ENCODE measurements around the gene PEX5.

- TF ChIP-seq CTCF (conservative IDR thresholded peaks at IDR 0.05; ENCODE audit: low read depth in 2 of 2) (peak; percentile 96 to 97), ETS1 (IDR thresholded peaks at IDR 0.05) (no peak), POLR2AphosphoS5 (IDR thresholded peaks at IDR 0.05; ENCODE audit: low read depth) (no peak), EZH2phosphoT487 (IDR thresholded peaks at IDR 0.05; ENCODE audit: unreplicated experiment) (no peak), EZH2 (IDR thresholded peaks at IDR 0.05; ENCODE audit: low read depth, unreplicated experiment) (no peak), JUNB (IDR thresholded peaks at IDR 0.05; ENCODE audit: unreplicated experiment) (no peak), CREB1 (CRISPR knock-in tag; IDR thresholded peaks at IDR 0.05; ENCODE audit: low read depth) (no peak), ZNF331 (CRISPR knock-in tag; IDR thresholded peaks at IDR 0.05; ENCODE audit: low read depth) (no peak), STAT1 (IDR thresholded peaks at IDR 0.05; ENCODE audit: unreplicated experiment) (no peak), NANOG (IDR thresholded peaks at IDR 0.05; ENCODE audit: borderline replicate concordance) (no peak), ZNF114 (CRISPR knock-in tag; IDR thresholded peaks at IDR 0.05) (no peak)
- TF ChIP-seq, protein P1, sequence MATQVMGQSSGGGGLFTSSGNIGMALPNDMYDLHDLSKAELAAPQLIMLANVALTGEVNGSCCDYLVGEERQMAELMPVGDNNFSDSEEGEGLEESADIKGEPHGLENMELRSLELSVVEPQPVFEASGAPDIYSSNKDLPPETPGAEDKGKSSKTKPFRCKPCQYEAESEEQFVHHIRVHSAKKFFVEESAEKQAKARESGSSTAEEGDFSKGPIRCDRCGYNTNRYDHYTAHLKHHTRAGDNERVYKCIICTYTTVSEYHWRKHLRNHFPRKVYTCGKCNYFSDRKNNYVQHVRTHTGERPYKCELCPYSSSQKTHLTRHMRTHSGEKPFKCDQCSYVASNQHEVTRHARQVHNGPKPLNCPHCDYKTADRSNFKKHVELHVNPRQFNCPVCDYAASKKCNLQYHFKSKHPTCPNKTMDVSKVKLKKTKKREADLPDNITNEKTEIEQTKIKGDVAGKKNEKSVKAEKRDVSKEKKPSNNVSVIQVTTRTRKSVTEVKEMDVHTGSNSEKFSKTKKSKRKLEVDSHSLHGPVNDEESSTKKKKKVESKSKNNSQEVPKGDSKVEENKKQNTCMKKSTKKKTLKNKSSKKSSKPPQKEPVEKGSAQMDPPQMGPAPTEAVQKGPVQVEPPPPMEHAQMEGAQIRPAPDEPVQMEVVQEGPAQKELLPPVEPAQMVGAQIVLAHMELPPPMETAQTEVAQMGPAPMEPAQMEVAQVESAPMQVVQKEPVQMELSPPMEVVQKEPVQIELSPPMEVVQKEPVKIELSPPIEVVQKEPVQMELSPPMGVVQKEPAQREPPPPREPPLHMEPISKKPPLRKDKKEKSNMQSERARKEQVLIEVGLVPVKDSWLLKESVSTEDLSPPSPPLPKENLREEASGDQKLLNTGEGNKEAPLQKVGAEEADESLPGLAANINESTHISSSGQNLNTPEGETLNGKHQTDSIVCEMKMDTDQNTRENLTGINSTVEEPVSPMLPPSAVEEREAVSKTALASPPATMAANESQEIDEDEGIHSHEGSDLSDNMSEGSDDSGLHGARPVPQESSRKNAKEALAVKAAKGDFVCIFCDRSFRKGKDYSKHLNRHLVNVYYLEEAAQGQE (IDR thresholded peaks at IDR 0.05; ENCODE audit: unreplicated experiment) = no peak
- TF ChIP-seq, protein P2, sequence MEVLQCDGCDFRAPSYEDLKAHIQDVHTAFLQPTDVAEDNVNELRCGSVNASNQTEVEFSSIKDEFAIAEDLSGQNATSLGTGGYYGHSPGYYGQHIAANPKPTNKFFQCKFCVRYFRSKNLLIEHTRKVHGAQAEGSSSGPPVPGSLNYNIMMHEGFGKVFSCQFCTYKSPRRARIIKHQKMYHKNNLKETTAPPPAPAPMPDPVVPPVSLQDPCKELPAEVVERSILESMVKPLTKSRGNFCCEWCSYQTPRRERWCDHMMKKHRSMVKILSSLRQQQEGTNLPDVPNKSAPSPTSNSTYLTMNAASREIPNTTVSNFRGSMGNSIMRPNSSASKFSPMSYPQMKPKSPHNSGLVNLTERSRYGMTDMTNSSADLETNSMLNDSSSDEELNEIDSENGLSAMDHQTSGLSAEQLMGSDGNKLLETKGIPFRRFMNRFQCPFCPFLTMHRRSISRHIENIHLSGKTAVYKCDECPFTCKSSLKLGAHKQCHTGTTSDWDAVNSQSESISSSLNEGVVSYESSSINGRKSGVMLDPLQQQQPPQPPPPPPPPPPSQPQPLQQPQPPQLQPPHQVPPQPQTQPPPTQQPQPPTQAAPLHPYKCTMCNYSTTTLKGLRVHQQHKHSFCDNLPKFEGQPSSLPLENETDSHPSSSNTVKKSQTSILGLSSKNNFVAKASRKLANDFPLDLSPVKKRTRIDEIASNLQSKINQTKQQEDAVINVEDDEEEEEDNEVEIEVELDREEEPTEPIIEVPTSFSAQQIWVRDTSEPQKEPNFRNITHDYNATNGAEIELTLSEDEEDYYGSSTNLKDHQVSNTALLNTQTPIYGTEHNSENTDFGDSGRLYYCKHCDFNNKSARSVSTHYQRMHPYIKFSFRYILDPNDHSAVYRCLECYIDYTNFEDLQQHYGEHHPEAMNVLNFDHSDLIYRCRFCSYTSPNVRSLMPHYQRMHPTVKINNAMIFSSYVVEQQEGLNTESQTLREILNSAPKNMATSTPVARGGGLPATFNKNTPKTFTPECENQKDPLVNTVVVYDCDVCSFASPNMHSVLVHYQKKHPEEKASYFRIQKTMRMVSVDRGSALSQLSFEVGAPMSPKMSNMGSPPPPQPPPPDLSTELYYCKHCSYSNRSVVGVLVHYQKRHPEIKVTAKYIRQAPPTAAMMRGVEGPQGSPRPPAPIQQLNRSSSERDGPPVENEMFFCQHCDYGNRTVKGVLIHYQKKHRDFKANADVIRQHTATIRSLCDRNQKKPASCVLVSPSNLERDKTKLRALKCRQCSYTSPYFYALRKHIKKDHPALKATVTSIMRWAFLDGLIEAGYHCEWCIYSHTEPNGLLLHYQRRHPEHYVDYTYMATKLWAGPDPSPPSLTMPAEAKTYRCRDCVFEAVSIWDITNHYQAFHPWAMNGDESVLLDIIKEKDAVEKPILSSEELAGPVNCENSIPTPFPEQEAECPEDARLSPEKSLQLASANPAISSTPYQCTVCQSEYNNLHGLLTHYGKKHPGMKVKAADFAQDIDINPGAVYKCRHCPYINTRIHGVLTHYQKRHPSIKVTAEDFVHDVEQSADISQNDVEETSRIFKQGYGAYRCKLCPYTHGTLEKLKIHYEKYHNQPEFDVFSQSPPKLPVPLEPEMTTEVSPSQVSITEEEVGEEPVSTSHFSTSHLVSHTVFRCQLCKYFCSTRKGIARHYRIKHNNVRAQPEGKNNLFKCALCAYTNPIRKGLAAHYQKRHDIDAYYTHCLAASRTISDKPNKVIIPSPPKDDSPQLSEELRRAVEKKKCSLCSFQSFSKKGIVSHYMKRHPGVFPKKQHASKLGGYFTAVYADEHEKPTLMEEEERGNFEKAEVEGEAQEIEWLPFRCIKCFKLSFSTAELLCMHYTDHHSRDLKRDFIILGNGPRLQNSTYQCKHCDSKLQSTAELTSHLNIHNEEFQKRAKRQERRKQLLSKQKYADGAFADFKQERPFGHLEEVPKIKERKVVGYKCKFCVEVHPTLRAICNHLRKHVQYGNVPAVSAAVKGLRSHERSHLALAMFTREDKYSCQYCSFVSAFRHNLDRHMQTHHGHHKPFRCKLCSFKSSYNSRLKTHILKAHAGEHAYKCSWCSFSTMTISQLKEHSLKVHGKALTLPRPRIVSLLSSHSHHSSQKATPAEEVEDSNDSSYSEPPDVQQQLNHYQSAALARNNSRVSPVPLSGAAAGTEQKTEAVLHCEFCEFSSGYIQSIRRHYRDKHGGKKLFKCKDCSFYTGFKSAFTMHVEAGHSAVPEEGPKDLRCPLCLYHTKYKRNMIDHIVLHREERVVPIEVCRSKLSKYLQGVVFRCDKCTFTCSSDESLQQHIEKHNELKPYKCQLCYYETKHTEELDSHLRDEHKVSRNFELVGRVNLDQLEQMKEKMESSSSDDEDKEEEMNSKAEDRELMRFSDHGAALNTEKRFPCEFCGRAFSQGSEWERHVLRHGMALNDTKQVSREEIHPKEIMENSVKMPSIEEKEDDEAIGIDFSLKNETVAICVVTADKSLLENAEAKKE (CRISPR knock-in tag; IDR thresholded peaks at IDR 0.05) = 0 out of 2 replicates have a peak, but pooled peaks have one; percentile 10
These were observed 30.2 kb downstream of the PEX5 start for GRCh38 chr12:7219599-7220243.
